K562 (cell line): Measurements from ENCODE around the gene CD1D. TPM values are rescaled to one million over a fixed set of nuclear protein-coding genes. Genes with fewer than 3 reads are reported as not detected.

Experiments used
- BDP1 ChIP-seq: IDR thresholded peaks from 3 replicates; pipeline ENCODE4 v1.6.1; 2011; ENCODE audit not compliant: insufficient read length, insufficient read depth
- DMBX1 ChIP-seq: fragments of 250-450 bp; sonication (Bioruptor Pico); IDR thresholded peaks from 2 replicates; pipeline ENCODE4 v1.8.0; 2022; ENCODE audit warnings: inconsistent platforms, mild to moderate bottlenecking, moderate library complexity, borderline replicate concordance
- EZH2 ChIP-seq: IDR thresholded peaks from 2 replicates; pipeline ENCODE4 v1.6.1; 2012; ENCODE audit warnings: low read depth, mild to moderate bottlenecking, inconsistent platforms, low read length, borderline replicate concordance
- HCFC1 ChIP-seq: IDR thresholded peaks from 2 replicates; pipeline ENCODE4 v1.6.1; 2012; ENCODE audit warnings: low read depth, low read length, improper control_type of control experiment
- HMGXB4 ChIP-seq: sonication (generic); formaldehyde crosslinking; IDR thresholded peaks from 2 replicates; pipeline ENCODE4 v1.8.1; 2023; ENCODE audit warnings: mild to moderate bottlenecking, missing genetic modification reagents
- KDM4B ChIP-seq, 2 experiments: fragments of 450-650 bp in 1 of 2; sonication (generic) in 1 of 2; IDR thresholded peaks; 2 replicates each; pipeline ENCODE4 v1.6.1; 2016 to 2017; ENCODE audit warnings: borderline replicate concordance in 2 of 2, antibody characterized with exemption in 1 of 2, low read depth in 1 of 2, mild to moderate bottlenecking in 1 of 2
- L3MBTL2 ChIP-seq: fragments of 450-650 bp; IDR thresholded peaks from 2 replicates; pipeline ENCODE4 v1.6.1; 2016; ENCODE audit warnings: mild to moderate bottlenecking, moderate library complexity
- MEIS2 ChIP-seq: fragments of 450-650 bp; IDR thresholded peaks from 2 replicates; pipeline ENCODE4 v1.6.1; 2014; ENCODE audit warnings: mild to moderate bottlenecking; ENCODE audit not compliant: partially characterized antibody
- PRMT5 ChIP-seq: sonication (generic); formaldehyde crosslinking; IDR thresholded peaks from 2 replicates; pipeline ENCODE4 v1.5.0; 2020; ENCODE audit warnings: missing genetic modification reagents
- PYGO2 ChIP-seq: fragments of 450-650 bp; IDR thresholded peaks from 2 replicates; pipeline ENCODE4 v1.6.1; 2016; ENCODE audit warnings: mild to moderate bottlenecking, missing genetic modification characterization, moderate library complexity, missing compliant biosample characterization
- SPI1 ChIP-seq: IDR thresholded peaks from 2 replicates; pipeline ENCODE4 v1.6.1; 2011; ENCODE audit warnings: low read depth, low read length, control low read depth, borderline replicate concordance
- TAF15 ChIP-seq: fragments of 200-400 bp; formaldehyde crosslinking; IDR thresholded peaks from 2 replicates; pipeline ENCODE4 v1.6.1; 2017; ENCODE audit warnings: mild to moderate bottlenecking, low read depth, low read length, moderate library complexity
- ZKSCAN1 ChIP-seq: fragments of 150-350 bp; IDR thresholded peaks from 2 replicates; pipeline ENCODE4 v1.6.1; 2016; ENCODE audit warnings: low read depth, low read length
- ZNF740 ChIP-seq, 3 experiments: fragments of 200-800 bp in 1 of 3; sonication (Bioruptor generic) in 1 of 3; sonication (generic) in 1 of 3; formaldehyde crosslinking in 1 of 3; IDR thresholded peaks; 2 replicates each; pipeline versions ENCODE4 v1.6.1 to v1.8.0; 2016 to 2022; ENCODE audit warnings: mild to moderate bottlenecking in 2 of 3, missing compliant biosample characterization in 2 of 3, missing genetic modification characterization in 2 of 3, missing genetic modification reagents in 1 of 3
- ZSCAN29 ChIP-seq: fragments of 450-650 bp; IDR thresholded peaks from 2 replicates; pipeline ENCODE4 v1.6.1; 2017
- ZZZ3 ChIP-seq: fragments of 450-650 bp; IDR thresholded peaks from 2 replicates; pipeline ENCODE4 v1.6.1; 2016; ENCODE audit warnings: antibody characterized with exemption, mild to moderate bottlenecking, moderate library complexity
- polyA plus RNA-seq, 8 experiments: library from polyadenylated mRNA; depleted of rRNA in 4 of 8; stranded (reverse) in 5 of 8; unstranded in 3 of 8; fragments of >200 nt; fragmentation: Nextera tagmentation in 2 of 8; fragmentation: Illumina TruSeq in 1 of 8; extraction: Ambion mirVana in 2 of 8; extraction: Trizol in 1 of 8; gene quantifications; 2 replicates each; pipeline versions ENCODE4 v1.2.1 to v1.2.3, GENCODE V29; 2011 to 2014; ENCODE audit warnings: inconsistent platforms in 1 of 8, missing spikeins in 1 of 8
- total RNA-seq, 7 experiments: library from RNA; depleted of rRNA in 6 of 7; stranded (reverse); fragments of >200 nt in 6 of 7; fragmentation: Illumina TruSeq in 2 of 7; extraction: Trizol in 2 of 7; gene quantifications; 2 replicates each; pipeline versions ENCODE4 v1.2.1 to v1.2.3, GENCODE V29; 2011 to 2021; ENCODE audit warnings: low replicate concordance in 1 of 7

CD1D gene
- total and polyA plus RNA-seq, 9 of the 15 experiments (the other 6 are each of a cell fraction or from before 2014, with no cell fraction given): 0.03 TPM; not detected in 8

- TF ChIP-seq ZZZ3 (no peak), ZNF740 (CRISPR knock-in tag; IDR thresholded peaks at IDR 0.05) (no peak), ZNF740 (tag; IDR thresholded peaks at IDR 0.05) (no peak), ZKSCAN1 (no peak), L3MBTL2 (peak; percentile 60), EZH2 (no peak), KDM4B (IDR thresholded peaks at IDR 0.05; ENCODE audit: borderline replicate concordance in 2 of 2, low read depth in 1 of 2) (no peak), DMBX1 (CRISPR knock-in tag) (no peak), PYGO2 (no peak), HMGXB4 (no peak), MEIS2 (peak; percentile 70), PRMT5 (no peak), SPI1 (peak; percentile 79), HCFC1 (peak; percentile 92), TAF15 (no peak), BDP1 (no peak), ZSCAN29 (no peak)
These were observed 31.0 kb upstream of the CD1D start (continued) for GRCh38 chr1:158149577-158150269.
